ENCODE data around the gene GRK4.

The GRK4 gene

GRCh38 chr4:2961811-2962441 lies 1.4 kb upstream of the GRK4 start:
- Histone ChIP-seq H3K27ac (ENCODE audit: extremely low read depth, low read depth, low read length) (peak overlapping the region; percentile 18; the same call in 1 of the 2 replicates), H3K9me3 (ENCODE audit: control insufficient read depth, insufficient read depth, low read depth, low read length) (no peaks in the 10 kb centered on the region), H3K4me3 (ENCODE audit: low read depth, low read length) (peak overlapping the region; percentile 55), H3K4me1 (ENCODE audit: control insufficient read depth, insufficient read depth, low read length) (no peaks in the 10 kb centered on the region), H3K36me3 (ENCODE audit: control insufficient read depth in 2 of 2, insufficient read depth in 1 of 2, low read length in 2 of 2) (peaks cover 0 to 40% of the 10 kb centered on the region in 2 experiments; a peak in 1 of 3 replicates)
- no peak for TF ChIP-seq ZNF830 (tag by site-specific recombination; IDR thresholded peaks at IDR 0.05; ENCODE audit: low read depth)
- 0 out of 2 replicates have a peak, but pooled peaks have one; percentile 13 for TF ChIP-seq ZNF121 (tag by site-specific recombination; IDR thresholded peaks at IDR 0.05)
- POLR2A ChIA-PET: interaction anchor here (0.8 to 1.7 kb wide), 2 partner anchors 8 to 75 kb away, joined by 4 to 5 read pairs; no protein-coding TSS in a partner anchor
- CTCF ChIA-PET: no interaction called here

- H3K36me3 ChIP-seq (ENCODE audit: control insufficient read depth in 2 of 2, insufficient read depth in 1 of 2, low read length in 2 of 2): peaks cover 0 to 33% of the 10 kb centered on the region in 2 experiments; a peak in 1 of 3 replicates
- ChIA-PET POLR2A (interaction anchor here (0.7 to 2.5 kb wide), 6 partner anchors 9 to 150 kb away, joined by 3 to 15 read pairs (median 4); no protein-coding TSS in a partner anchor), CTCF (interaction anchor here (0.7 to 1.5 kb wide), 2 partner anchors 15 to 684 kb away, joined by 4 to 7 read pairs; no protein-coding TSS in a partner anchor)
- TF ChIP-seq ZNF2 (tag by site-specific recombination; IDR thresholded peaks at IDR 0.05): 0 out of 2 replicates have a peak, but pooled peaks have one; percentile 51
- TF ChIP-seq ZFP3 (tag by site-specific recombination; IDR thresholded peaks at IDR 0.05; ENCODE audit: low read depth): no peak
- no peak for TF ChIP-seq BCL11A (tag by site-specific recombination; IDR thresholded peaks at IDR 0.05; ENCODE audit: low read depth)
- TF ChIP-seq ZNF510 (tag by site-specific recombination; IDR thresholded peaks at IDR 0.05; ENCODE audit: insufficient replicate concordance): no peak
- no peak for TF ChIP-seq ZNF175 (tag by site-specific recombination; IDR thresholded peaks at IDR 0.05)
- peak; percentile 88 for TF ChIP-seq ZNF600 (tag by site-specific recombination; IDR thresholded peaks at IDR 0.05)
- TF ChIP-seq ZNF362 (tag by site-specific recombination; IDR thresholded peaks at IDR 0.05): 0 out of 2 replicates have a peak, but pooled peaks have one; percentile 9
- TF ChIP-seq ZNF501 (tag by site-specific recombination; IDR thresholded peaks at IDR 0.05): no peak
- no peak for TF ChIP-seq ZNF140 (tag by site-specific recombination; IDR thresholded peaks at IDR 0.05)
- TF ChIP-seq PRDM10 (tag by site-specific recombination; IDR thresholded peaks at IDR 0.05): peak; percentile 76
- TF ChIP-seq ZFHX2 (tag by site-specific recombination; conservative IDR thresholded peaks at IDR 0.05): no peak
- TF ChIP-seq PRDM4 (tag by site-specific recombination; IDR thresholded peaks at IDR 0.05): peak; percentile 56; the same call in 1 of the 2 replicates
- TF ChIP-seq ZNF530 (tag by site-specific recombination; IDR thresholded peaks at IDR 0.05; ENCODE audit: low read depth): no peak
- TF ChIP-seq KLF10 (tag by site-specific recombination; IDR thresholded peaks at IDR 0.05): no peak
- TF ChIP-seq ZNF366 (tag by site-specific recombination; conservative IDR thresholded peaks at IDR 0.05): 0 out of 2 replicates have a peak, but pooled peaks have one; percentile 28
- TF ChIP-seq ZNF174 (tag by site-specific recombination; IDR thresholded peaks at IDR 0.05): no peak
- peak; percentile 54 for TF ChIP-seq GLIS1 (tag by site-specific recombination; IDR thresholded peaks at IDR 0.05)
- peak; percentile 66 for TF ChIP-seq PATZ1 (tag by site-specific recombination; IDR thresholded peaks at IDR 0.05)
- no peak for TF ChIP-seq ZNF37A (tag by site-specific recombination; IDR thresholded peaks at IDR 0.05)
- TF ChIP-seq GLIS2 (tag by site-specific recombination; IDR thresholded peaks at IDR 0.05): peak; percentile 99
- no peak for TF ChIP-seq ZNF146 (tag by site-specific recombination; IDR thresholded peaks at IDR 0.05)
- no peak for TF ChIP-seq ZNF610 (tag by site-specific recombination; IDR thresholded peaks at IDR 0.05; ENCODE audit: borderline replicate concordance)
These were observed 677 bp upstream of the GRK4 start for GRCh38 chr4:2962614-2963174.

More at GRCh38 chr4:2962614-2963174, 677 bp upstream of the GRK4 start:
- Histone ChIP-seq H3K4me3 (ENCODE audit: low read depth, low read length) (peak overlapping the region; percentile 55), H3K9me3 (ENCODE audit: control insufficient read depth, insufficient read depth, low read depth, low read length) (no peaks in the 10 kb centered on the region), H3K27ac (ENCODE audit: extremely low read depth, low read depth, low read length) (peak overlapping the region; percentile 80), H3K4me1 (ENCODE audit: control insufficient read depth, insufficient read depth, low read length) (no peaks in the 10 kb centered on the region)

Measured in HEK293 (cell line).